GM12878 (cell line): ENCODE data around the gene EML3. TPM values are rescaled to one million over a fixed set of nuclear protein-coding genes. Genes with fewer than 3 reads are reported as not detected.

Experiments
- BACH1 ChIP-seq: fragments of 450-650 bp; IDR thresholded peaks from 2 replicates; pipeline ENCODE4 v1.6.1; 2017; ENCODE audit warnings: mild to moderate bottlenecking, borderline replicate concordance
- CEBPB ChIP-seq, 2 experiments: fragments of 150-350 bp in 1 of 2; IDR thresholded peaks; 2 replicates each; pipeline ENCODE4 v1.6.1; 2012 to 2014; ENCODE audit warnings: low read depth in 2 of 2, low read length in 2 of 2, borderline replicate concordance in 1 of 2, inconsistent platforms in 1 of 2
- CTCF ChIP-seq, 3 experiments: IDR thresholded peaks in 2 of 3; conservative IDR thresholded peaks in 1 of 3; 2 replicates each; pipeline ENCODE4 v1.5.1; 2011; ENCODE audit warnings: low read depth in 3 of 3, low read length in 3 of 3, mild to moderate bottlenecking in 3 of 3, control low read depth in 2 of 3, moderate library complexity in 2 of 3, inconsistent platforms in 1 of 3, mixed read lengths in 1 of 3; ENCODE audit not compliant: control insufficient read depth in 2 of 3, insufficient read depth in 1 of 3; ENCODE audit errors: extremely low read depth in 1 of 3
- CUX1 ChIP-seq: IDR thresholded peaks from 2 replicates; pipeline ENCODE4 v1.6.1; 2012; ENCODE audit warnings: improper control_type of control experiment, low read depth, low read length; ENCODE audit not compliant: insufficient replicate concordance
- E4F1 ChIP-seq: fragments of 450-650 bp; IDR thresholded peaks from 2 replicates; pipeline ENCODE4 v1.6.1; 2018; ENCODE audit warnings: borderline replicate concordance, mild to moderate bottlenecking; ENCODE audit not compliant: partially characterized antibody
- ETV6 ChIP-seq, 2 experiments: fragments of 450-650 bp in 1 of 2; IDR thresholded peaks in 1 of 2; conservative IDR thresholded peaks in 1 of 2; 2 replicates each; pipeline ENCODE4 v1.6.1; 2014; ENCODE audit warnings: antibody characterized with exemption in 1 of 2, borderline replicate concordance in 1 of 2, low read depth in 1 of 2, mild to moderate bottlenecking in 1 of 2, moderate library complexity in 1 of 2
- FOS ChIP-seq: IDR thresholded peaks from 3 replicates; pipeline ENCODE4 v1.6.1; 2011; ENCODE audit warnings: borderline replicate concordance; ENCODE audit not compliant: insufficient read length; ENCODE audit errors: extremely low read depth
- GATAD2B ChIP-seq: fragments of 450-650 bp; conservative IDR thresholded peaks from 2 replicates; pipeline ENCODE4 v1.6.1; 2017; ENCODE audit warnings: low read depth, mild to moderate bottlenecking, moderate library complexity
- NBN ChIP-seq: fragments of 450-650 bp; IDR thresholded peaks from 2 replicates; pipeline ENCODE4 v1.6.1; 2016
- PML ChIP-seq: IDR thresholded peaks from 2 replicates; pipeline ENCODE4 v1.6.1; 2012; ENCODE audit warnings: low read length, inconsistent platforms
- POU2F2 ChIP-seq: IDR thresholded peaks from 3 replicates; pipeline ENCODE4 v1.6.1; 2011; ENCODE audit warnings: low read depth, mild to moderate bottlenecking, low read length, borderline replicate concordance
- PRDM15 ChIP-seq: fragments of 450-650 bp; formaldehyde crosslinking; IDR thresholded peaks from 2 replicates; pipeline ENCODE4 v1.4.0; 2020; ENCODE audit warnings: mild to moderate bottlenecking, moderate library complexity
- RB1 ChIP-seq: fragments of 450-650 bp; formaldehyde crosslinking; IDR thresholded peaks from 2 replicates; pipeline ENCODE4 v1.6.1; 2017; ENCODE audit warnings: mild to moderate bottlenecking, borderline replicate concordance
- RELA ChIP-seq: fragments of 450-650 bp; IDR thresholded peaks from 2 replicates; pipeline ENCODE4 v1.8.0; 2014; ENCODE audit warnings: borderline replicate concordance; ENCODE audit not compliant: partially characterized antibody
- RFX5 ChIP-seq: IDR thresholded peaks from 2 replicates; pipeline ENCODE4 v1.6.1; 2011; ENCODE audit warnings: low read depth, low read length, improper control_type of control experiment
- polyA plus RNA-seq, 11 experiments: library from polyadenylated mRNA; depleted of rRNA in 4 of 11; unstranded in 6 of 11; stranded (reverse) in 5 of 11; fragments of >200 nt; fragmentation: Nextera tagmentation in 4 of 11; fragmentation: Illumina TruSeq in 1 of 11; extraction: Ambion mirVana in 4 of 11; extraction: Trizol in 1 of 11; gene quantifications; 1 replicate in 1 of 11; 2 replicates in 10 of 11; pipeline versions ENCODE4 v1.2.1 to v1.2.3, GENCODE V29; 2011 to 2016; ENCODE audit warnings: inconsistent platforms in 2 of 11, missing spikeins in 2 of 11, low read depth in 1 of 11
- total RNA-seq, 4 experiments: library from RNA; depleted of rRNA in 3 of 4; stranded (reverse); fragments of >200 nt in 3 of 4; fragmentation: Illumina TruSeq in 1 of 4; extraction: Trizol in 1 of 4; gene quantifications; 2 replicates each; pipeline versions ENCODE4 v1.2.1 to v1.2.3, GENCODE V29; 2013 to 2021

The EML3 gene
- total and polyA plus RNA-seq, 10 of the 15 experiments (the other 5 are each of a cell fraction or from before 2014, with no cell fraction given), result 0.58 to 82.5 (median 24.8) TPM

GRCh38 chr11:62560566-62561103, 51.9 kb downstream of the EML3 start (continued):
- no peak for TF ChIP-seq BACH1
- TF ChIP-seq NBN, result 0 out of 2 replicates have a peak, but pooled peaks have one; percentile 51
- TF ChIP-seq ETV6 (conservative IDR thresholded peaks at IDR 0.05 in 1 of 2, IDR thresholded peaks at IDR 0.05 in 1 of 2; ENCODE audit: borderline replicate concordance in 1 of 2, low read depth in 1 of 2), result no peak
- no peak for TF ChIP-seq GATAD2B
- no peak for TF ChIP-seq PRDM15 (CRISPR knock-in tag)
- no peak for TF ChIP-seq PML
- TF ChIP-seq E4F1, result no peak
- peak; percentile 67 to 86 (median 86) for TF ChIP-seq CTCF (IDR thresholded peaks at IDR 0.05 in 2 of 3, conservative IDR thresholded peaks at IDR 0.05 in 1 of 3; ENCODE audit: control insufficient read depth in 2 of 3, extremely low read depth in 1 of 3, insufficient read depth in 1 of 3, low read depth in 3 of 3, low read length in 3 of 3)
- no peak for TF ChIP-seq CUX1
- TF ChIP-seq CEBPB (IDR thresholded peaks at IDR 0.05; ENCODE audit: borderline replicate concordance in 1 of 2, low read depth in 2 of 2, low read length in 2 of 2), result no peak
- TF ChIP-seq RFX5, result no peak
- no peak for TF ChIP-seq POU2F2
- TF ChIP-seq RB1, result no peak
- TF ChIP-seq FOS, result no peak
- no peak for TF ChIP-seq RELA
